ENCODE measurements around the gene ANO4. TPM values are rescaled to one million over a fixed set of nuclear protein-coding genes. Genes with fewer than 3 reads are reported as not detected.

The ANO4 gene
- total RNA-seq, 1 experiment from 2014 or later: 5.7 TPM

DNA sequence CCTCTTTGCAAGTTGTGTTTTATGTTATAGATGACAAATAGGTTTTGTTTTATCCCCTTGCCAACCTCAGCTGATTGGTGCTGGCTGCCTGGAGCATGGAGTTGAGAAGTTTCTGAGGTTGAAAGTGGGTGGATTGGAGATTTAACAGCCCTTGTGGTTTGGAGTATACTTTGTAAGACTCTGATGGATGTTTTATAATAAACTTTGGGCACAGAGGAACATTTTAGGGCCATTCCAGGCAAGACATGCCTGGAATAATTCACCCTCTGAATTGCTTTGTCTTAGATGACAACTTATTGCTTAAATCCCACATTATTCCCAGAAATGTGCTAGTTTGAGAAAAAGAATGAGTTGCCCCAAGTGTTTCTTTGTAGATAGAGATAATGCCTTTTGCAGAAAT lies 256.6 kb downstream of the ANO4 start:
- Histone ChIP-seq H3K79me2 (ENCODE audit: insufficient read depth, low read length) (no peaks in the 10 kb centered on the region), H3K56ac (ENCODE audit: insufficient read length, low read depth, low read length) (no peak overlapping the region), H3K4me2 (ENCODE audit: insufficient read depth, insufficient read length, low read length) (no peak overlapping the region), H3K23ac (ENCODE audit: insufficient read length, low read depth, low read length) (no peak overlapping the region), H2AFZ (ENCODE audit: low read length) (no peak overlapping the region), H3K4ac (ENCODE audit: low read depth, low read length) (no peak overlapping the region), H4K91ac (ENCODE audit: insufficient read length, low read depth, low read length) (no peak overlapping the region), H3K27me3 (ENCODE audit: insufficient read depth, low read length) (no peaks in the 10 kb centered on the region), H3K23me2 (ENCODE audit: insufficient read length, low read depth, low read length, poor library complexity, severe bottlenecking) (no peaks in the 10 kb centered on the region), H2BK12ac (ENCODE audit: insufficient read length, low read depth, low read length) (no peak overlapping the region), H4K20me1 (ENCODE audit: control insufficient read depth, insufficient read depth, insufficient read length) (no peaks in the 10 kb centered on the region), H4K5ac (ENCODE audit: insufficient read length, low read depth, low read length) (no peak overlapping the region), H3K14ac (ENCODE audit: insufficient read depth, low read length) (no peak overlapping the region), H3K4me1 (ENCODE audit: insufficient read depth, low read length) (no peaks in the 10 kb centered on the region), H2BK120ac (ENCODE audit: low read depth, low read length, poor library complexity, severe bottlenecking) (no peak overlapping the region), H3K18ac (ENCODE audit: insufficient read length, low read depth, low read length) (no peak overlapping the region), H3T11ph (ENCODE audit: low read length) (no peak overlapping the region), H3K9ac (ENCODE audit: extremely low read depth, insufficient read length, low read length) (no peak overlapping the region), H2BK15ac (ENCODE audit: low read depth, low read length) (no peak overlapping the region), H3K79me1 (ENCODE audit: insufficient read depth, low read depth, low read length, poor library complexity, severe bottlenecking) (no peaks in the 10 kb centered on the region), H3K9me3 (ENCODE audit: control insufficient read depth, low read depth, low read length) (no peaks in the 10 kb centered on the region), H3K27ac (ENCODE audit: insufficient read length, low read depth, low read length) (no peak overlapping the region), H2AK5ac (ENCODE audit: insufficient read length, low read length) (no peak overlapping the region), H2BK20ac (ENCODE audit: low read depth, low read length, poor library complexity, severe bottlenecking) (no peak overlapping the region), H4K8ac (replicated peaks; ENCODE audit: insufficient read length, low read depth, low read length) (no peak overlapping the region), H2BK5ac (ENCODE audit: insufficient read length, low read length) (no peak overlapping the region)
- no peaks in the 10 kb centered on the region for H3K27me3 Mint-ChIP-seq (ENCODE audit: low read depth)
- no peak for TF ChIP-seq CTCF (conservative IDR thresholded peaks at IDR 0.05)
- no peaks in the 10 kb centered on the region for H3K36me3 Mint-ChIP-seq (ENCODE audit: insufficient read depth in 1 of 3, low read depth in 3 of 3)
- no peak overlapping the region for H3K27ac Mint-ChIP-seq
- DNase-seq: no peak
- no peaks in the 10 kb centered on the region for H3K4me1 Mint-ChIP-seq
- H3K9me3 Mint-ChIP-seq: no peaks in the 10 kb centered on the region
- H3K4me3 Mint-ChIP-seq: no peak overlapping the region
